ENCODE measurements around the gene B9D1. TPM values are rescaled to one million over a fixed set of nuclear protein-coding genes. Genes with fewer than 3 reads are reported as not detected.

The B9D1 gene
- total RNA-seq, 1 experiment from 2014 or later = 20.0 TPM

GRCh38 chr17:19313066-19313745 lies 49.3 kb downstream of the B9D1 start:
- peaks cover 17 to 22% of the 10 kb centered on the region in 2 experiments; a peak in 3 of 4 replicates for H3K36me3 ChIP-seq (ENCODE audit: control insufficient read depth in 1 of 2, insufficient read depth in 2 of 2, low read length in 2 of 2)
- intact Hi-C loops (cut with micrococcal nuclease) = no loop called here
- ATAC-seq (no peak), DNase-seq (ENCODE audit: low read depth, low spot score) (no peak)
- no peak overlapping the region for H2AFZ ChIP-seq (ENCODE audit: low read depth, low read length, poor library complexity, severe bottlenecking)
- TF ChIP-seq EZH2phosphoT487 (IDR thresholded peaks at IDR 0.05; ENCODE audit: borderline replicate concordance) (no peak), POLR2A (IDR thresholded peaks at IDR 0.05; ENCODE audit: borderline replicate concordance, extremely low read depth, insufficient read depth, insufficient read length) (no peak), RAD21 (IDR thresholded peaks at IDR 0.05; ENCODE audit: low read depth) (no peak), YY1 (IDR thresholded peaks at IDR 0.05; ENCODE audit: extremely low read depth, insufficient replicate concordance, low read depth, low read length) (no peak), SP1 (IDR thresholded peaks at IDR 0.05; ENCODE audit: low read depth) (no peak), ZFX (IDR thresholded peaks at IDR 0.05) (no peak), ELF1 (IDR thresholded peaks at IDR 0.05; ENCODE audit: borderline replicate concordance, low read depth) (no peak), CBX3 (IDR thresholded peaks at IDR 0.05; ENCODE audit: low read depth) (no peak), SIN3A (IDR thresholded peaks at IDR 0.05; ENCODE audit: low read depth) (no peak)
- TF ChIP-seq, protein P1, sequence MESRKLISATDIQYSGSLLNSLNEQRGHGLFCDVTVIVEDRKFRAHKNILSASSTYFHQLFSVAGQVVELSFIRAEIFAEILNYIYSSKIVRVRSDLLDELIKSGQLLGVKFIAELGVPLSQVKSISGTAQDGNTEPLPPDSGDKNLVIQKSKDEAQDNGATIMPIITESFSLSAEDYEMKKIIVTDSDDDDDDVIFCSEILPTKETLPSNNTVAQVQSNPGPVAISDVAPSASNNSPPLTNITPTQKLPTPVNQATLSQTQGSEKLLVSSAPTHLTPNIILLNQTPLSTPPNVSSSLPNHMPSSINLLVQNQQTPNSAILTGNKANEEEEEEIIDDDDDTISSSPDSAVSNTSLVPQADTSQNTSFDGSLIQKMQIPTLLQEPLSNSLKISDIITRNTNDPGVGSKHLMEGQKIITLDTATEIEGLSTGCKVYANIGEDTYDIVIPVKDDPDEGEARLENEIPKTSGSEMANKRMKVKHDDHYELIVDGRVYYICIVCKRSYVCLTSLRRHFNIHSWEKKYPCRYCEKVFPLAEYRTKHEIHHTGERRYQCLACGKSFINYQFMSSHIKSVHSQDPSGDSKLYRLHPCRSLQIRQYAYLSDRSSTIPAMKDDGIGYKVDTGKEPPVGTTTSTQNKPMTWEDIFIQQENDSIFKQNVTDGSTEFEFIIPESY (IDR thresholded peaks at IDR 0.05; ENCODE audit: extremely low read depth, insufficient replicate concordance, low read length) = no peak
- no peak overlapping the region for H3K27ac ChIP-seq (ENCODE audit: low read depth, low read length)
- ChIA-PET RAD21 (ENCODE audit: low non-redundant PET in 1 of 2, low total read pairs in 2 of 2, uncharacterized antibody in 2 of 2, unreplicated experiment in 2 of 2) (no interaction called here), CTCF (no interaction called here), POLR2A (no interaction called here)
- H3K27me3 ChIP-seq (ENCODE audit: insufficient read depth, low read length) = no peaks in the 10 kb centered on the region
- no peaks in the 10 kb centered on the region for H3K79me2 ChIP-seq (ENCODE audit: insufficient read depth, low read length)
- H3K4me3 ChIP-seq (replicated peaks in 1 of 2; ENCODE audit: low read depth in 1 of 2, low read length in 2 of 2) = no peak overlapping the region
- H3K4me1 ChIP-seq (ENCODE audit: control insufficient read depth in 1 of 2, insufficient read depth in 2 of 2, low read length in 2 of 2) = peaks cover 13 to 28% of the 10 kb centered on the region in 2 experiments
- H3K4me2 ChIP-seq (ENCODE audit: low read length) = no peak overlapping the region
- H3K9me2 ChIP-seq (ENCODE audit: insufficient read depth) = no peaks in the 10 kb centered on the region
- H3K9me3 ChIP-seq (ENCODE audit: control insufficient read depth in 1 of 2, insufficient read depth in 1 of 2, low read depth in 1 of 2, low read length in 2 of 2) = no peaks in the 10 kb centered on the region
- no peaks in the 10 kb centered on the region for H4K20me1 ChIP-seq (ENCODE audit: insufficient read depth)
- no TSS peak for BruUV-seq (replicated peaks)
- H3K9ac ChIP-seq (ENCODE audit: low read length) = no peak overlapping the region

All from HCT116 (cell line).